Activated CD8-positive, alpha-beta memory T cell treated with anti-CD3 and anti-CD28 coated beads, Interleukin-2, amount 50 U/mL, for 4 hours (primary cell): ENCODE measurements around the gene FAM20B.
A peak's percentile ranks its signal among the peaks of the same experiment; 100 is the strongest.
"Not testable (repeated sequence)": the region's sequence is repeated elsewhere in the genome, so short reads cannot be mapped to it uniquely, and the experiment has no call there.

Experiments
- DNase-seq: peaks from one replicate; pipeline ENCODE4 v3.0.0-alpha.2; 2020

FAM20B gene

GRCh38 chr1:179025125-179025974, at the start of gene FAM20B:
TSS of gene FAM20B (plus strand) at chr1:179025894. CDS start at chr1:179043848, 17,954 bp downstream.
- peak; percentile 92 for DNase-seq

DNA sequence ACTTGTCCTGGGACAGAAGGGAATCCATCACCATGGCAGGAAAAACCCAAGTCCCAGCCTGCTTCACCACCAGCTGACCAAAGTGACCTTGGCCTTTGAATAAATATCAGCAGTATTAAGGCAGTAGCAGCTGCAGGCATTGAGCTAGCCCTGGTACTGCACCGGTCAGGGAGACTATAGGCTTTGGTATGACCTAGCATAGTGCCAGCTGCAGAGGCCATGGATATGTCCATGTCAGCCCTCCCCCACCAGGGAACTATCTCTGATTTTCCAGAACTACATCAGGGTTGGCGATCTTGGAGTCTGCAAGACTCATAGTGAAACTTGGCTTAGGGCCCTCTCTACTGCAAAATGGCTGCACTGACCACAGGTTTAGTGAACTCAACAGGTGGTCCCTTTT, 49.2 kb upstream of the FAM20B start:
- DNase-seq: no peak

GRCh38 chr1:178986204-178986603, 39.5 kb upstream of the FAM20B start:
- DNase-seq: no peak

- not testable (repeated sequence) for DNase-seq
These were observed 37.5 kb upstream of the FAM20B start for GRCh38 chr1:178988198-178988597.

- DNase-seq: no peak
These were observed 32.1 kb upstream of the FAM20B start for GRCh38 chr1:178993559-178993958.

DNA sequence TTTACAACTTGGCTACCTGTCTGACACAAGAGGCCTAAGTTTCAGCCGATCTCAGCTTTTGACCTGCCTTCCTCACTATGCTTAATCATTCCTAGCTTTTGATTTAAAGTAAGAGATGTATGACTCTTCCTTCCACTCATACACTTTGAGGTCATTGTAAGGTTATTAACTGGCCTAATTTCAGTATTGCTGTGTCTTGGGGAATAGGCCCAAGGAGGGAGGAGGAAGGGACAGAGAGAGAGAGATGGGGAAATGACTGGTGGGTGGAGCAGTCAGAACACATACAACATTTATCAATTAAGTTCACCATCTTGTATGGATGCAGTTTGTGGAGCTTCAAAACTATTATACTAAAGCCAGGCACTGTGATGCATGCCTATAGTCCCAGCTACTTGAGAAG, 28.3 kb upstream of the FAM20B start:
- no peak for DNase-seq

DNA sequence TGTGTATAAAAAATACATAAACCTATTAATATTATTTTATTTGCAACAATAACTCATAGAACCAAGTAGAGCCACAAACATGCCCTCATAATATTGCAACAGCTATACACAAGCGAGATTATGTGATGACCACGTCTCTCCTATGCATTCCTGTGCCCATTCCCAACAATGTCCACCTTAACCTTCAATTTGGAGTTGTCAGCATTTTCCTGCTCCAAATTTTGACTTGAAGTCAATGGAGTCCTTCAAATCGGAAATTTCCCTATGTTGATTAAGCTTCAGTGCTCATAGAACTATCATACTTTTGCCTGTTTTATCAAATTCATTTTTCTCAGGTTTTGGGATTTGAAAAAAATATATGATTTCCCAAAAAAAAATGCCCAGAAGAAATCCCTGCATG, 27.4 kb upstream of the FAM20B start:
- DNase-seq: no peak

DNA sequence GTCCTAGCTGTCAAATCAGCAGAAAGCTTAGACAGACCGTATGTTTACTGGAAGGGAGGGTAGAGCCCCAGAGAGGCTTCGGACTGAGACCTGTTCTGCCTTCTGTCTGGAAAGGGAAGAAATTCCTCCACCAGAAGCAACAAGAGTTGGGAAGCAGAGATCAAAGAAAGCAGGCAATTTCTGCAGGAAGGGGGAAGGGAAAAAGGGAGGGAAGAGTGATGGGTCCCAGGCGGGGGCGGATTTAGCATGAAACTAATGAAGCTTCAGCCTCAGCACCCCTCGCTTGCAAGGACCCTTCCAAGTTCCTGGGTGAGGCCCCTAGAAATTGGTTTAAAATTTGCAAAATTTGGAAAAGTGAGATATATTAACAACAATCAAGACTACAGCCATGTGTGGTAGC, 26.6 kb upstream of the FAM20B start:
- no peak for DNase-seq

DNA sequence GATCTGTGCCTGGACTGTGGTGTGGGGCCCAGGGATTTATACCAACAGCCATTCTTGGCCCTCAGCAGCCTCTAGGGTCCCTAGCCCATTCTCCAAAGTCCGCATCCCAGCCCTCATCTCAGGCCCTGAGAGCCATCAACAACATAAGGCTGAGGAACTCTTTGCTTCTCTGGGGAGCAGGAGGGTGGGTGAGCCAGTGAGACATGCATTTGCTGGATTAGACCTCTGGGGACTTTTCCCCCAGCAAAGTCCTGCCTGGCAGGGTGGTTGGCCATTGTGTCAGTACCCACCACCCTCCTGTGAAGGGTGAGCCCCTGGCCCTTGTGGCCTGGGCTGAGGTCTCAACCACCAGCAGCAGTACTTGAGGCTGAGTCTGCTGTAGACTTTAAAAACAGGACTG, 24.2 kb upstream of the FAM20B start:
- no peak for DNase-seq

GRCh38 chr1:179002064-179002463, 23.6 kb upstream of the FAM20B start:
- not testable (repeated sequence) for DNase-seq

DNA sequence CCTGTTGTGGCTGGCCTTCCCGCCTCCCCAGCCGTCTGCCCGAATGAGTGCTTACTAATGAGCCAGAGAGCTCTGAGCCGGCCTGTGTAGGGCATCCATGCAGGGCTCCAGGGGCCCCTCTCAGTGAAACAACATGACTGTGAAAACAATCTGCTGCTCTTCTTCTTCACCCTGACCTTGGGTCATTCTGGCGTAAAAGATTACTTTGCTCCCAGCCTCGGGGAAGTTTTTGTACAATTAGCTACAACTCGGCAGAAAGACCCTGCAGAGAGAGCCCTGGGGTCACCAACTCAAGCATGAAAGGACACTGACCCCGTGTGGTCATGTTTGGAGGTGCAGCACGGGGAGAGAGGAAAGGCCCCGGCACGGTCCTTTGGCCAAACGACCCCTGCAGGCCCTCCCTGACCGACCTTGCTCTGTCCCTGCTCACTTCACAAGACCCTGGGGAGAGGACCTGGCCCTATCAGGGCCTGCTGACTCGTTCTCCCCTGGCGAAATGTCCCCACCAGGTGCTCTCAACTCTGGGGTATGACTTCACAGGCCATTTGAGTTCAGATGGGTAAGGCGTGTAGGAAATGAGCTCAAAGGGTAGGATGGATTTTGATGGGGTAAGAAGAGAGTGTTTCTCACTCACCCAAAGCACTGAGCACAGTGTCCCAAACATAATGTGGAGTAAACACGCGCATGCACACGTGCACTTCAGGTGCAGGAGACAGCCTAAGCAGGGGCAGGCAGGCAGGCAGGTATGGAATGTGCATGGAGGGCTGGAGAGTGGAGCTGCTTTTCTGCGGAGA, 22.9 kb upstream of the FAM20B start:
- peak; percentile 73 for DNase-seq

- no peak for DNase-seq
These were observed 22.1 kb upstream of the FAM20B start for GRCh38 chr1:179003512-179004066.

DNA sequence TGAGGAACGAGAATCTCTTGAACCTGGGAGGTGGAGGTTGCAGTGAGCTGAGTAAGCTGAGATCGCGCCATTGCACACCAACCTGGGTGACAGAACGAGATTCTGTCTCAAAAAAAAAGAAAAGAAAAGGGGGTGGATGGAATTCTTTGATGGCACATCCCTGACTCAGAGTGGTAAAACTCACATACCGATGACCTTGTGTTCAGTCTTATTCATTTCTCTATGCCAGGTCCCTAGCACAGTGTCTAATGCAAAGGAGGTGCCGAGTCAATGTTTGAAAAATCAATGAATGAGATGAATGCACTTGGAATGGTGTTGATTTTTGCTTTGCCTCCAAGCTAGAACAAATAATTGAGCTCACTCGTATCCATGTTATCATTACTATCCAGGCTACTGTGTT, 18.5 kb upstream of the FAM20B start:
- no peak for DNase-seq

DNA sequence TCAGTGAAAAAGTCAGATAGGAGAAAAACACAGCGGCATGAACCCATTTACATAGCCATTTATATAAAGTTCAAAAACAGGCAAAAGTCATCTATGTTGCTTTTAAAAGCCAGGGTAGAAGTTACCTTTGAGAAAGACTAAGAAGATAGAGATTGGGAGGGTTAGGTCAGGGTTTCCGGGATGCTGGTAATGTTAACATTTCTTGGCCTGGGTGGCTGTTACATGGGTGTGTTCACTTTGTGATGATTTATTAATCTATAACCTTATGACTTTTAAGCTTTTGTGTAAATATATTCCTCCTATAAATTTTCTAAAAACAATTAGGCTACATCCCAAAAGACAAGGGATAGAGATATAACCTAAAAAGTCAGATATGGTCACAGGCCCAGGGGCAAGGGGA, 15.0 kb upstream of the FAM20B start:
- no peak for DNase-seq

DNA sequence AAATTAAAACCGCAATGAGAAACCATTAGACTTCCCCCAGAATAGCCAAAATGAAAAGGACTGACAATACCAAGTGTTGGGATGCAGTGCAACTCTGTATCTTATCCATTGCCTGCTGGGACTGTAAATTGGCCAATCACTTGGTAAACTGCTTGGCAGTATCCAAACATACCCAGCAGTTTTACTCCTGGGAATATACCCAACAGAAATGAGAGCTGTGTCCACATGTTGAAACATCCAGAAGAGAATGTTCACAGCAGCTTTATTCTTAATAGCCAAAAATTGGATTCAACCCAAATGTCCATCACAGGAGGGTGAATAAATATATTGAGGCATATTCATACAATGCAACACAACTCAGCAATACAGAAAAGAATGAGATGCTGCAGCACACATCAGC, 13.7 kb upstream of the FAM20B start:
- no peak for DNase-seq

DNA sequence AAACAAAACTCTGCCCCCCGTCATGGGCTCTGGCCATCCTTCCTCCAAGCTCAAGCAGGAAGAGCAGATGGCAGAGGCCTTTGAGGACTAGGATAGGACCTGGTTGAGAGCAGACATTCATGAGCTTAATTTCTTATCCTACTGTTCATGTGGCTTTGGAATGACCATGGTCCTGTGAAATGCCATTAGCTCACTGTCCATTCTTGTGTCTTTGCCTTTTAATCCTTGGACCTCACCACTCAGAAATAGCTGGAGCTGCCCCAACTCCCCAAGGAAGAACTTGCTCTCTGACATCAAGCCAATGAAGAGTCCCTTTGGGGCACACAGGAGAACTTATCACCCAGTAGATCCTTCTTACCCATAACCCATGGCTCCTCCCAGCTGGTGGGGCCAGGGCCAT, 11.6 kb upstream of the FAM20B start:
- DNase-seq: no peak

DNA sequence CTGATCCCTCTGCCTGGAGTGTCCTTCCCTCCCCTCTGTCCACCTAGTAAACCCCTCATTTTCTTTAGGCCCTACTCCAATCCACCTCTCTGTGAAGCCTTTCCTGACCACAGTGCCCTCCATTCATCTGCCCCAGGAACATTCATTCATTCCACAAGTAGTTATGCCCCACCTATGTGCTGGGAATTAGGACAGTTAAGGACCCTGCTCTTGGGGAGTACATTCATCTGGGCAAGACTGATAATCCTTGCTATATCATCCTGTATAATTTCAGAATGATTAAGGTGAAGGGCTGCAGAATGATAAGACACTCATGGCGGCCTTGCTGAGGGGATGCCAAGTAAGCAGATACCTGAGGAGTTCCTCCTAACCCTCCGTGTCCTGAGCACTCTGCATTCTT, 10.3 kb upstream of the FAM20B start:
- no peak for DNase-seq

- DNase-seq: no peak
These were observed 8.8 kb upstream of the FAM20B start for GRCh38 chr1:179016706-179017382.

GRCh38 chr1:179017383-179018326, 8.0 kb upstream of the FAM20B start:
- no peak for DNase-seq

DNA sequence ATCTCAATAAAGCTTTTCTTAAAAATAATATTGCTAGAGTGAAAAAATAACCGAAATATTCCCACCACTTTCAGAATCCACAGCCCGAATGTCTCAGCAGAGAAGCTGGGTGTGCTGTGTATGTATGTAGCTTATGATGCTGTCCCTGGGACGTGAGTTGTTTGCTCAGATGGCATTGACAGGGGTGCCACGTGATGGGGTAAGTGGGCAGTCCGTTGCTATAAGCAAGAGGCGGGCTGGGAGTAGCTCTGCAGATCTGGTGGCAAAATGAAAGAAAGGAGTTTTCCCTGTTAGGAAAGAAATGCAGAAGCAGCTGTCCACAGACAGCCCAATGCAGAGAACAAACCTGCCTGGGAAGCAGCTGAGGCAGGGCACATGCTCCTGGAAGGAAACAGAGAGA, 3.8 kb upstream of the FAM20B start:
- no peak for DNase-seq

GRCh38 chr1:179023946-179024650, 1.6 kb upstream of the FAM20B start:
- no peak for DNase-seq
